Inferior parietal cortex (tissue), 1 donor: ENCODE results near the gene KIRREL3.

Experiments
- DNase-seq: peaks from one replicate; pipeline ENCODE4 v3.0.0-alpha.2; 2016; ENCODE audit errors: extremely low spot score

Gene KIRREL3

GRCh38 chr11:126443120-126443519 lies 557.5 kb downstream of the KIRREL3 start:
- no peak for DNase-seq

GRCh38 chr11:126440792-126441514 lies 559.6 kb downstream of the KIRREL3 start:
- peak; percentile 92 for DNase-seq

DNA sequence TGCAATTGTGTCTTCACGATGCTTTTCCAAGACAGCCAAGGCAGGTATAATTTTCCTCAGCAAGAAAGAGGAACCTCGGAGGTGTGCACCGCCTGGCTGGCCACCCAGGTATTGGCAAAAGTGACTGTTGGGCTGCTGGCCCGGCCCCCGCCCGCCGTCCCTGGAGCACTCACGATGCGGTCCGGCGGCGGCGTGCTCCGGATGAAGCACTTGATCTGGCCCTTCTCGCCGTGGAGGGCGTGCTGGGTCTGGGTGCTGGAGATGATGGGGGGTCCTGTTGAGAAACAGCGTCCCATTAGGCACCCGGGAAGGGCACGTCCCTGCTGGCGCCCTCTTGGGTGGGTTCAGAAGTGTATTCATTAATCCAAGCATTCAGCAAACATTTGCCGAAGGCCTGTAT lies 560.3 kb downstream of the KIRREL3 start:
- DNase-seq, result no peak

DNA sequence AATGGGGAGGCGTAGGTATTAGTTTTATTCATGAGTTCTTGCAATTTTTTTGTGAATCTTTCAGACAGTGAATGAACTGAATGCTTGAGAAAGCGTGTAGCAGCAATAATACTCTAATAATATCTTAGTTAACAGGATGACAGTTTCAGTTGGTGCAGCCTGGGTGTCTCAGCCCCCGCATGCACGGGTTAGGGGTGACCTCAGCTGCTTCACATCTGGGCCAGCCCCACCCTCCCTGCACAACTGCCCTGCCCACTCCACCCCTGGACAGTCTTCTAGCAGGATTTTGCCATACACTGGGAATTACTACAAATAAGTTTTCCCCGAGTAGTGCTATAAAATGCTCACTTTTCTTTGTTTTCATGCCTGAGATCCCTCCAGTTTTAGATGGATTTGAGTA lies 561.9 kb downstream of the KIRREL3 start:
- DNase-seq, result no peak

DNA sequence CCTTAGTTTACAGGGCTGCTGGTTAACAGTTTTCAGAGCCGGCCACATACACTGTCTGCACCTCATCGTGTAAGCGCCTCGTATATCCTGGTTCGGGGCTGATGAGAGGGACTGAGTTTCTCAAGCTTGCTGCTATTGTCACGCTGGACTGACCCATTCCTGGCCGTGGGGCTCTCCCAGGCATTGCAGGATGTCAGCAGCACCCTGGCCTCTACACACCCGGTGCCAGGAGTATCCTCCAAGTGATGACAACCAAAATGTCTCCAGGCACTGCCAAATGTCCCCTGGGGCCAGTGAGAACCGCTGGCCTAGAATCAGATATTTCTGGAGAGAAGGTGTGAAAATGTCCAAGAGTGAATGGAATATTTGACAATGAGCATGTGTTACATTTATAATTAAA lies 562.3 kb downstream of the KIRREL3 start:
- DNase-seq, result no peak

- no peak for DNase-seq
Measured at GRCh38 chr11:126437731-126438130, 562.8 kb downstream of the KIRREL3 start.

- DNase-seq, result no peak
Measured at GRCh38 chr11:126436209-126436755, 564.3 kb downstream of the KIRREL3 start.

DNA sequence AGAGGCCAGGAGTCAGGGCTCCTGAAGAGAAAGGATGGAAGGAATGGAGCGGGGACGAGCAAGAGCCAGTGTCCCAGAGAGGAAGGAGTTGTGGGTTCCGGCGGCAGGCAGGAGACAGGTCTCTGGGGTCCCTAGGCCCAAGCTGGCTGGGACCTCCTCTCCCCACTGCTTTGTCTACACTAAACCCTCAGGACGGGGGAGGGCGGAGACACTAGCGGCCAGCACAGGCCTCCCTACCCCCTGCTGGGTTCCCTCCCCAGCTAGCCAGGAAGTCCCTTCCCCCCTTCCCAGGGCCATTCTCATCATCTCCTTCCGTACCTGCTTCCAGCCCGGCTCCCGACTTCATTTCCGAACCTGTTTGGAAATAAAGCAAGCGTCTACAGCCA lies 565.6 kb downstream of the KIRREL3 start:
- DNase-seq, result no peak

DNA sequence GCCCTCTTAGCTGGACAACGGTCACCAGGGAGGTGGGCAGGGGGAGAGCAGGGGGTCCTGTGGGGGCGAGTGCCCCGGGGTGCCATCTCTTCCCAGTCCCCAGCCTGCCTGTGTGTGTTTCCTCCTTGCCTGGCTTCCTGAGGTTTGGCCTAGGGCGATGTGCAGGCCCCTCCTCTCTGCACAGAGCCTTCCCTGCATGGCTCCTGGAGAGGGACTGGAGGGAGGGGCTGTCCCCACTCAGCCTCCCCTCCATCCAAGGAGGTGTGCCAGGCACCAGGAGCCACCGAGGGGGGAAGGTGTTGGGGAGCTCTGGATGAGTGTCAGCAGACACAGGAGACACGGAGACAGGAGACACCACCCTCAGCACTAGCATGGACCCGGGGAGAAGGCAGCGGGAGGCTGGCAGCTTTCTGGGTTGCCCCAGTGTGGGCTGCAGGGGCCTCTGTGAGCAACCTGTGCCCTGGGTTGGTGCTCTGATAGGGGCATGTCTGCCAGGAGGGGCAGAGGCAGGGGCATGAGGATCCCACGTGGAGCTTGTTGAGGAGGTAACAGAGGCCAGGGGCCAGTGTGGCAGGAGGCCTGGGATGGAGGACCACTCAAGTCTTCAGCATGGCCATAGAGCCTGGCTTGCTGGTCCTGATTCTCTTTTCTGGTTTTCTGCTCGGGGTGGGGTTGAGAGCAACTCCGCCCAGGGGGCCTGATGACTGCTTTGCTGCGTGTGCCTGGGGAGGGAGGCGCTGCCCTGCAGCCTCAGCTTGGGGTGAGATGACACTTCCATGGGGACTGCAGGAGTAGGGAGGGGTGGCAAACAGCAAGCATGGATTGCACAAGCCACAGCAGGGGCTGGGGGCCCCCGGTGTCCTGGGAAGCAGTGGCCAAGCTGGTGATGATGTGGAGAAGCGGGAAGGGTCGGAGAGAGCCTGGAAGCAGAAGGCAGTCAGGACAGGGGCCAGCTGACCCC lies 566.3 kb downstream of the KIRREL3 start:
- no peak for DNase-seq

- DNase-seq, result no peak
Measured at GRCh38 chr11:126433244-126433846, 567.2 kb downstream of the KIRREL3 start.

GRCh38 chr11:126432525-126432924 lies 568.0 kb downstream of the KIRREL3 start:
- DNase-seq, result no peak

- DNase-seq, result no peak
Measured at GRCh38 chr11:126432065-126432461, 568.5 kb downstream of the KIRREL3 start.

- DNase-seq, result no peak
Measured at GRCh38 chr11:126431401-126432064, 569.0 kb downstream of the KIRREL3 start.

GRCh38 chr11:126430581-126431335 lies 569.8 kb downstream of the KIRREL3 start:
- DNase-seq, result no peak

DNA sequence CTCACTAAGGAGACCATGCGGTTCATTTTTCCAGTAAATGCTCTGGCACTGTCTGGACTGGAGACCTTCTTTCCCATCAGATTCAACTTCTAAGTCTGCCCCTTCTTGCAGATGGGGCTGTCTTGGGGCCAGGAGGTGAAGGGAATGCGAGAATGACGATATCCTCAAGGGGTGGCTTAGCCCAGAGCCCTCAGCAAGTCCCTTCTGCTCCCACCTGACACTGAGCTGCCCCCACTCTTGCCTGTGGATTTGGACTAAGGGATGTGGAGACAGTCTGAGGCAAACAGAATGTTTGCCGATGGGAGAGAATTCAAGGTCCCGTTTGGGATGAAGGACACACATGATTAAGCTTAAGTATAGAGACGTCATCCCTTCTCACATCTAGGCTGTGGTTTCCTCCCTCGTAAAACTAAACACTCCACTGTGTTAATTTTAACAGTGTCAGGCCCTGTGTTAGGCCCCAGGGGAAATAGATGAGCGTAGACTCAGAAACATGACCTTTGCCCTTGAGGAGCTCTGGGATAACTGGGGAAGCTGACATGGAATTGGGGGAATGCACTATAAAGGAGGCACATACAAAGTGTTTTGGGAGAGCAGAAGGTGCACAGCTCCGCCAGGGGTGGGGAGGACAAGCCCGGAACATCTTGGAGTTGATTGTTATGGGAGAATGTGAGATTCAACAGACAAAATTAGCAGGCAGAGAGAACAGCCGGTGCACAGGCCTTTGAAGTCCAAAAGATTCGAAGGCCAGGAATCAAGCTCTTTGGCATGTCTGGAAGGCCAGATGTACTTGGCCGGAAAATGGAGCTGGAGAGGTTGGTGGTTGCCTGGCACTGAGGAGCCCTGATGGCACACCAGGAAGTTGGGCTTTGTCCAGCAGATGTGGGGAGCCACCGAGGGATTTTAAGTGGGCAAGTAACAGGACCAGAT lies 573.5 kb downstream of the KIRREL3 start:
- no peak for DNase-seq

- no peak for DNase-seq
Measured at GRCh38 chr11:126426106-126426505, 574.5 kb downstream of the KIRREL3 start.

- DNase-seq, result no peak
Measured at GRCh38 chr11:126424471-126425039, 576.0 kb downstream of the KIRREL3 start.

GRCh38 chr11:126423743-126424142 lies 576.8 kb downstream of the KIRREL3 start:
- DNase-seq, result no peak

DNA sequence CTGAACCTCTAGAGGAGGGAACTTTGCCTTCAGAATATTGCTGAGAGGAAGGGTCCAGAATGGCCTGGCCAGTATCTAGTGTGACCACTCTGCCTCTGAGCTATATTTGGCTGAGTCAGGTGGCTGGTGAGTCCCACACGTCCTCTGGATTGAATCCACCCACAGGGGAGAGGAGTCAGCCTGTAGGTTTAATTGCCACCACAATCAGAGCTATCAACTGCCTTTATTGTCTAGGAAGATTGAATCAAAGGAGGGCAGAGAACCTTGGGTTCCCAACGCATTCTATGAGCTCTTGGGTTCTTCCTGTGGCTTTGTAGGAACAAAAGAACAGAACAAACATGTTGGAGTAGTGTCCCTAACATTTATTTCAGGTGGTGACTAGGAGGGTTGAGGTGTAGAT lies 577.4 kb downstream of the KIRREL3 start:
- DNase-seq, result no peak
